Breast epithelium (tissue), 3 donors: ENCODE data around the gene PALMD.

ENCODE experiments used
- CTCF ChIP-seq, 3 donors: fragments of 450-650 bp; IDR thresholded peaks; one replicate each; pipeline ENCODE4 v1.5.1; 2016 to 2017; ENCODE audit warnings: antibody characterized with exemption in 3 of 3, mild to moderate bottlenecking in 3 of 3, moderate library complexity in 3 of 3
- POLR2A ChIP-seq: fragments of 450-650 bp; IDR thresholded peaks from one replicate; pipeline ENCODE4 v1.6.1; 2016; ENCODE audit warnings: antibody characterized with exemption, mild to moderate bottlenecking, moderate library complexity

GRCh38 chr1:99697580-99697979 is 51.7 kb downstream of the PALMD start:
- TF ChIP-seq CTCF (IDR thresholded peaks at IDR 0.05) (no peak), POLR2A (no peak)
